IPS DF 6.9 (cell line): Measurements from ENCODE around the gene GPBP1L1.
"Not testable (repeated sequence)": the region's sequence is repeated elsewhere in the genome, so short reads cannot be mapped to it uniquely, and the experiment has no call there.

Experiments used
- DNase-seq: peaks from one replicate; pipeline ENCODE4 v3.0.0-alpha.2; 2013; ENCODE audit warnings: low read depth, low spot score
- H3K27ac ChIP-seq: one replicate; pipeline ENCODE4 v1.5.1; 2013; ENCODE audit warnings: low read length, control low read depth
- H3K27me3 ChIP-seq: 2 replicates; pipeline ENCODE4 v1.6.1; 2013; ENCODE audit warnings: mild to moderate bottlenecking, low read length; ENCODE audit not compliant: control insufficient read depth, insufficient read depth
- H3K36me3 ChIP-seq: 2 replicates; pipeline ENCODE4 v1.6.1; 2013; ENCODE audit warnings: low read length; ENCODE audit not compliant: control insufficient read depth, insufficient read depth
- H3K4me1 ChIP-seq: 2 replicates; pipeline ENCODE4 v1.6.1; 2013; ENCODE audit warnings: low read length; ENCODE audit not compliant: control insufficient read depth, insufficient read depth
- H3K4me3 ChIP-seq: 2 replicates; pipeline ENCODE4 v1.5.1; 2013; ENCODE audit warnings: mild to moderate bottlenecking, low read length
- H3K9me3 ChIP-seq: 2 replicates; pipeline ENCODE4 v1.6.1; 2013; ENCODE audit warnings: low read length, inconsistent platforms; ENCODE audit not compliant: control insufficient read depth, insufficient read depth
- WGBS: extraction: QIAGEN DNeasy Blood & Tissue Kit; methylation state at CpG from one replicate; pipeline ENCODE4 v1.1.7; 2013; ENCODE audit warnings: mixed read lengths, missing lambda C conversion rate; ENCODE audit not compliant: insufficient read length, insufficient coverage; 5-methylcytosine and 5-hydroxymethylcytosine counted together

Gene GPBP1L1

GRCh38 chr1:45619149-45619921, 67.0 kb downstream of the GPBP1L1 start:
- H3K36me3 ChIP-seq, result peaks cover 28% of the 10 kb centered on the region
- H3K4me1 ChIP-seq, result no peaks in the 10 kb centered on the region
- no peak overlapping the region for H3K4me3 ChIP-seq
- no CpG with 5 or more reads among the region's 8 CpGs for WGBS
- no peak overlapping the region for H3K27ac ChIP-seq
- no peak for DNase-seq
- H3K27me3 ChIP-seq, result no peaks in the 10 kb centered on the region
- H3K9me3 ChIP-seq, result no peaks in the 10 kb centered on the region

- Histone ChIP-seq H3K36me3 (peaks cover 41% of the 10 kb centered on the region), H3K27me3 (no peaks in the 10 kb centered on the region), H3K9me3 (no peaks in the 10 kb centered on the region), H3K4me1 (no peaks in the 10 kb centered on the region), H3K4me3 (no peak overlapping the region), H3K27ac (no peak overlapping the region)
- WGBS, result no CpG with 5 or more reads among the region's 4 CpGs
- no peak for DNase-seq
Observed at GRCh38 chr1:45617618-45618017, 68.7 kb downstream of the GPBP1L1 start.

DNA sequence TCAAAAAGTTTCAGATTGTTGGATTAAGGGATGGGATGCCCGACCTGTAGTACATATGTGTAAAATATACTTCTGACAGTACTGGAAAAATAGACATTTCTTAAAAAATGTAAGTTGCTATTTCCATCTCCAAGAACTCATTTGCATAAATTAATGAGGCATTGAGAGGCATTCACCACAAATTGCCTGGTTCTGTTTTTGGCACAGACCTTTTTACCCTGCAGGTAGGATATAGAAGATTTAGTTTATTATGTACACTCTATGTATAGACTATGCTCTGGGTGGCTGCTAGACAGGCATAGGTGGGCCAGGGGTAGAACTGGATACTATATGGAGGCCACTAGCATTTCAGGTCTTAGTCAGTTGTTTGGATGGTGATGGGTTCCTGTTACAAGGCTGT, 70.4 kb downstream of the GPBP1L1 start:
- WGBS, result no CpG with 5 or more reads among the region's 1 CpG
- Histone ChIP-seq H3K4me1 (no peaks in the 10 kb centered on the region), H3K27me3 (no peaks in the 10 kb centered on the region), H3K4me3 (no peak overlapping the region), H3K9me3 (no peaks in the 10 kb centered on the region), H3K27ac (no peak overlapping the region), H3K36me3 (peaks cover 42% of the 10 kb centered on the region)
- DNase-seq, result no peak

GRCh38 chr1:45612941-45613579, 73.3 kb downstream of the GPBP1L1 start:
- H3K4me3 ChIP-seq, result no peak overlapping the region
- WGBS, result no CpG with 5 or more reads among the region's 8 CpGs
- no peak for DNase-seq
- no peaks in the 10 kb centered on the region for H3K4me1 ChIP-seq
- H3K9me3 ChIP-seq, result no peaks in the 10 kb centered on the region
- no peak overlapping the region for H3K27ac ChIP-seq
- H3K27me3 ChIP-seq, result no peaks in the 10 kb centered on the region
- H3K36me3 ChIP-seq, result peaks cover 48% of the 10 kb centered on the region

GRCh38 chr1:45610589-45611226, 75.6 kb downstream of the GPBP1L1 start:
- Histone ChIP-seq H3K4me3 (no peak overlapping the region), H3K9me3 (no peaks in the 10 kb centered on the region), H3K27ac (no peak overlapping the region), H3K27me3 (no peaks in the 10 kb centered on the region), H3K4me1 (no peaks in the 10 kb centered on the region), H3K36me3 (peaks cover 39% of the 10 kb centered on the region)
- no peak for DNase-seq
- no CpG with 5 or more reads among the region's 10 CpGs for WGBS

DNA sequence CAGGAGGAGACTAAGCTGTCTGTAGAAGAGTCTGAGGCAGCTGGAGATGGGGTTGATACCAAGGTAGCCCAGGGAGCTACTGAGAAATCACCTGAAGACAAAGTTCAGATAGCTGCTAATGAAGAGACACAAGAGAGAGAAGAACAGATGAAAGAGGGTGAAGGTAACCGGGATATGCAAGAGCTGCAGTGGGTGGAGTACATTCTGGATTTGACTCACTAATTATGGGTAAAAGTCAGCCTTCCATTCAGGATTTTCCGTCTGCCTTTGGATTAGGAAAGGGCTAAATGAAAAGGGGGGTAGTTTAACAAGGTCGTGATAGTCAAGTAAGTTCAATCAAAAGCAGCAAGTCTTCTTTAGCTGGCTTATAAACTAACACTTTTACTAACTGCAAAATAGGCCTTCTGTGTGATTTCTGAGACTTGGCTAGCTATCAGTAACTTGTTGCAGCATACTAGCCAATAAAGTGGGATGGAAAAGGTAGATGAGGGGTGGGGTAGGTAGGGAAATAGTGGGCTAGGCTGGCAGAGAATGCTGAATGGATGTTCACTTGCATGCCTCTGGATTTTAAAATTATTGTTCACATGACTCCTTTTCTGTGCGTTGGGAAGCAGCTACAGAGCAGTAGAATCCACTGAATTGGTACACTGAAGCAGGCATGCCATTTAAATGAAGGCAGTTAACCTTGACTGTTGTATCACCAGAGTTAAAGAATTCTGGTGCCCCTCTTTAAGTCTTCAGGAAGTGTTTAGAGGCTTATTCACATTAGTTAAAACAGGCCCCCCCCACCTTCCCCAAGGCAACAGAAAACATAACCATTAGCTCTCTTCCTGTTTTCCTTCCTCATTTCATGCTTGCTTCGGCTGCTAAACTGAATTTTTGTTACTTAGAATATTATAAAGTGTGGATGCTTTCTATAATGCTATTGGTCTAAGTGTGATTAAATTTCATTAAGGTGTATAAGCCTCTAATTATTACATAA, 77.9 kb downstream of the GPBP1L1 start:
- Histone ChIP-seq H3K27me3 (no peaks in the 10 kb centered on the region), H3K36me3 (peaks cover 25% of the 10 kb centered on the region)
- DNase-seq, result no peak

GRCh38 chr1:45607404-45608074, 78.8 kb downstream of the GPBP1L1 start:
- no peak overlapping the region for H3K27ac ChIP-seq
- H3K4me3 ChIP-seq, result no peak overlapping the region
- no CpG with 5 or more reads among the region's 6 CpGs for WGBS
- no peaks in the 10 kb centered on the region for H3K9me3 ChIP-seq
- DNase-seq, result no peak
- H3K4me1 ChIP-seq, result no peaks in the 10 kb centered on the region
- H3K36me3 ChIP-seq, result peaks cover 20% of the 10 kb centered on the region
- no peaks in the 10 kb centered on the region for H3K27me3 ChIP-seq

More for the DNA sequence above, 77.9 kb downstream of the GPBP1L1 start:
- WGBS, result no CpG with 5 or more reads among the region's 5 CpGs
- Histone ChIP-seq H3K27ac (no peak overlapping the region), H3K9me3 (no peaks in the 10 kb centered on the region), H3K4me3 (no peak overlapping the region), H3K4me1 (no peaks in the 10 kb centered on the region)

GRCh38 chr1:45604239-45604638, 82.1 kb downstream of the GPBP1L1 start:
- no peaks in the 10 kb centered on the region for H3K27me3 ChIP-seq
- H3K27ac ChIP-seq, result no peak overlapping the region
- no CpG with 5 or more reads among the region's 2 CpGs for WGBS
- peaks cover 16% of the 10 kb centered on the region; the same call in 1 of the 2 replicates for H3K36me3 ChIP-seq
- no peak overlapping the region for H3K4me3 ChIP-seq
- no peak for DNase-seq
- H3K4me1 ChIP-seq, result no peaks in the 10 kb centered on the region
- H3K9me3 ChIP-seq, result no peaks in the 10 kb centered on the region

- peaks cover 14% of the 10 kb centered on the region for H3K36me3 ChIP-seq
- no CpG with 5 or more reads among the region's 8 CpGs for WGBS
Observed at GRCh38 chr1:45596765-45597164, 89.6 kb downstream of the GPBP1L1 start.

More at GRCh38 chr1:45596765-45597164, 89.6 kb downstream of the GPBP1L1 start:
- H3K27ac ChIP-seq, H3K4me1 ChIP-seq, DNase-seq, H3K27me3 ChIP-seq, H3K4me3 ChIP-seq, H3K9me3 ChIP-seq: not testable (repeated sequence)
